Measurements from ENCODE around the gene PRPSAP1. TPM values are rescaled to one million over a fixed set of nuclear protein-coding genes. Genes with fewer than 3 reads are reported as not detected.

Gene PRPSAP1
- polyA plus RNA-seq, 1 of the 3 experiments (the other 2 are of a cell fraction): 118 TPM

- Histone ChIP-seq H3K27me3 (ENCODE audit: insufficient read depth) (no peaks in the 10 kb centered on the region), H3K9me3 (no peaks in the 10 kb centered on the region), H3K4me2 (no peak overlapping the region), H3F3A (replicated peaks; ENCODE audit: insufficient read depth) (peaks cover 17% of the 10 kb centered on the region), H3K9ac (no peak overlapping the region), H2AFZ (ENCODE audit: low read depth) (no peak overlapping the region), H3K79me2 (ENCODE audit: insufficient read depth) (no peaks in the 10 kb centered on the region), H4K20me1 (ENCODE audit: insufficient read depth) (no peaks in the 10 kb centered on the region), H3K4me3 (ENCODE audit: low read depth in 2 of 2, low read length in 1 of 2) (no peak overlapping the region), H3K27ac (ENCODE audit: low read depth in 2 of 2, low read length in 1 of 2) (no peak overlapping the region), H3K9me2 (no peaks in the 10 kb centered on the region), H3K36me3 (replicated peaks in 1 of 2; ENCODE audit: control insufficient read depth in 1 of 2, insufficient read depth in 2 of 2, low read length in 1 of 2) (peaks cover 3 to 9% of the 10 kb centered on the region in 2 experiments), H3K4me1 (ENCODE audit: control insufficient read depth in 1 of 2, insufficient read depth in 2 of 2, low read depth in 1 of 2, low read length in 1 of 2) (no peaks in the 10 kb centered on the region)
- WGBS (ENCODE audit: low lambda C conversion rate): 92% methylated on average over 16 of the region's 17 CpGs
- no peak for TF ChIP-seq EP300 (IDR thresholded peaks at IDR 0.05; ENCODE audit: borderline replicate concordance in 1 of 2, low read depth in 1 of 2, low read length in 1 of 2)
- ChIA-PET POLR2A (interaction anchor here (1.0 to 2.6 kb wide), 2 partner anchors 80 to 94 kb away, joined by 4 to 9 read pairs; partner anchors contain the start of gene SPHK1), CTCF (interaction anchor here (0.6 to 15.8 kb wide), 25 partner anchors 9 to 202 kb away, joined by 3 to 348 read pairs (median 5); partner anchors contain the start of genes AANAT, PRPSAP1 and SPHK1)
- peak; percentile 38 for DNase-seq
Observed at GRCh38 chr17:76304226-76305134, 49.2 kb downstream of the PRPSAP1 start.

- H3K27ac ChIP-seq (ENCODE audit: low read depth in 2 of 2, low read length in 1 of 2): no peak overlapping the region
- no peaks in the 10 kb centered on the region for H3K9me3 ChIP-seq
- H4K20me1 ChIP-seq (ENCODE audit: insufficient read depth): no peaks in the 10 kb centered on the region
- no peaks in the 10 kb centered on the region for H3K4me1 ChIP-seq (ENCODE audit: control insufficient read depth in 1 of 2, insufficient read depth in 2 of 2, low read depth in 1 of 2, low read length in 1 of 2)
- H2AFZ ChIP-seq (ENCODE audit: low read depth): no peak overlapping the region
- 94% methylated on average over 3 of the region's 3 CpGs for WGBS (ENCODE audit: low lambda C conversion rate)
- no peak for TF ChIP-seq CTCF (IDR thresholded peaks at IDR 0.05)
- TF ChIP-seq PBX3 (IDR thresholded peaks at IDR 0.05): no peak
- TF ChIP-seq RXRA (IDR thresholded peaks at IDR 0.05; ENCODE audit: borderline replicate concordance, low read depth): no peak
- no peak for TF ChIP-seq MEF2A (IDR thresholded peaks at IDR 0.05; ENCODE audit: borderline replicate concordance, low read depth)
- TF ChIP-seq MAX (IDR thresholded peaks at IDR 0.05; ENCODE audit: low read depth): no peak
- no peak for TF ChIP-seq ZBTB33 (IDR thresholded peaks at IDR 0.05; ENCODE audit: borderline replicate concordance, low read depth)
- TF ChIP-seq TCF12 (IDR thresholded peaks at IDR 0.05): no peak
- TF ChIP-seq TAF1 (IDR thresholded peaks at IDR 0.05; ENCODE audit: borderline replicate concordance, low read depth, low read length): no peak
- no peak for TF ChIP-seq IRF3 (IDR thresholded peaks at IDR 0.05; ENCODE audit: low read depth, low read length)
- no peak for TF ChIP-seq NFIC (IDR thresholded peaks at IDR 0.05; ENCODE audit: borderline replicate concordance)
- TF ChIP-seq USF2 (IDR thresholded peaks at IDR 0.05; ENCODE audit: borderline replicate concordance, low read depth, low read length): no peak
- no peak for TF ChIP-seq TEAD4 (IDR thresholded peaks at IDR 0.05; ENCODE audit: borderline replicate concordance, insufficient read depth)
- no peak for TF ChIP-seq RFX5 (IDR thresholded peaks at IDR 0.05; ENCODE audit: low read length)
- no peak overlapping the region for H3K4me3 ChIP-seq (ENCODE audit: low read depth in 2 of 2, low read length in 1 of 2)
- ChIA-PET POLR2A (no interaction called here), CTCF (interaction anchor here (0.8 to 15.8 kb wide), 8 partner anchors 10 to 283 kb away, joined by 4 to 348 read pairs (median 12); partner anchors contain the start of gene SPHK1)
- H3K79me2 ChIP-seq (ENCODE audit: insufficient read depth): no peaks in the 10 kb centered on the region
- no peak for DNase-seq
- H3K9me2 ChIP-seq: no peaks in the 10 kb centered on the region
- no peak overlapping the region for H3K4me2 ChIP-seq
- H3K27me3 ChIP-seq (ENCODE audit: insufficient read depth): no peaks in the 10 kb centered on the region
- H3F3A ChIP-seq (replicated peaks; ENCODE audit: insufficient read depth): peaks cover 7% of the 10 kb centered on the region
- no peak overlapping the region for H3K9ac ChIP-seq
- H3K36me3 ChIP-seq (replicated peaks in 1 of 2; ENCODE audit: control insufficient read depth in 1 of 2, insufficient read depth in 2 of 2, low read length in 1 of 2): peaks cover 0 to 3% of the 10 kb centered on the region in 2 experiments
Observed at GRCh38 chr17:76297436-76297835, 56.3 kb downstream of the PRPSAP1 start.

All from SK-N-SH (cell line).